Measurements from ENCODE around the gene ATRNL1. TPM values are rescaled to one million over a fixed set of nuclear protein-coding genes. Genes with fewer than 3 reads are reported as not detected.

ATRNL1 gene
- total RNA-seq, 1 experiment from 2014 or later, result not detected

- no peaks in the 10 kb centered on the region for H3K9me2 ChIP-seq (replicated peaks; ENCODE audit: low read length)
- no peaks in the 10 kb centered on the region for H3K9me3 ChIP-seq (ENCODE audit: low read length)
- CTCF ChIA-PET, result no interaction called here
- H3K4me3 ChIP-seq (ENCODE audit: low read length), result no peak overlapping the region
- no peak overlapping the region for H3K9ac ChIP-seq (ENCODE audit: low read length)
- no peak for DNase-seq
- no peaks in the 10 kb centered on the region for H3K79me2 ChIP-seq (ENCODE audit: low read length)
- H4K20me1 ChIP-seq (ENCODE audit: low read length), result no peaks in the 10 kb centered on the region
- no TSS peak for BruUV-seq (replicated peaks)
- H3K27me3 ChIP-seq (ENCODE audit: low read length), result no peaks in the 10 kb centered on the region
- POLR2A ChIA-PET (ENCODE audit: unreplicated experiment), result no interaction called here
- H2AFZ ChIP-seq (ENCODE audit: low read length), result no peak overlapping the region
- ATAC-seq, result no peak
- no peaks in the 10 kb centered on the region for H3K36me3 ChIP-seq (ENCODE audit: low read depth, low read length)
- H3K4me1 ChIP-seq (ENCODE audit: insufficient read depth, low read length), result no peaks in the 10 kb centered on the region
- intact Hi-C loops (cut with micrococcal nuclease), result no loop called here
- no peak overlapping the region for H3K4me2 ChIP-seq (ENCODE audit: low read length)
- H3K27ac ChIP-seq (ENCODE audit: low read length), result no peak overlapping the region
- H3F3A ChIP-seq (ENCODE audit: low read length, unreplicated experiment), result no peaks in the 10 kb centered on the region
- no peak for TF ChIP-seq EZH2 (IDR thresholded peaks at IDR 0.05; ENCODE audit: low read length, unreplicated experiment)
- TF ChIP-seq, protein P1, sequence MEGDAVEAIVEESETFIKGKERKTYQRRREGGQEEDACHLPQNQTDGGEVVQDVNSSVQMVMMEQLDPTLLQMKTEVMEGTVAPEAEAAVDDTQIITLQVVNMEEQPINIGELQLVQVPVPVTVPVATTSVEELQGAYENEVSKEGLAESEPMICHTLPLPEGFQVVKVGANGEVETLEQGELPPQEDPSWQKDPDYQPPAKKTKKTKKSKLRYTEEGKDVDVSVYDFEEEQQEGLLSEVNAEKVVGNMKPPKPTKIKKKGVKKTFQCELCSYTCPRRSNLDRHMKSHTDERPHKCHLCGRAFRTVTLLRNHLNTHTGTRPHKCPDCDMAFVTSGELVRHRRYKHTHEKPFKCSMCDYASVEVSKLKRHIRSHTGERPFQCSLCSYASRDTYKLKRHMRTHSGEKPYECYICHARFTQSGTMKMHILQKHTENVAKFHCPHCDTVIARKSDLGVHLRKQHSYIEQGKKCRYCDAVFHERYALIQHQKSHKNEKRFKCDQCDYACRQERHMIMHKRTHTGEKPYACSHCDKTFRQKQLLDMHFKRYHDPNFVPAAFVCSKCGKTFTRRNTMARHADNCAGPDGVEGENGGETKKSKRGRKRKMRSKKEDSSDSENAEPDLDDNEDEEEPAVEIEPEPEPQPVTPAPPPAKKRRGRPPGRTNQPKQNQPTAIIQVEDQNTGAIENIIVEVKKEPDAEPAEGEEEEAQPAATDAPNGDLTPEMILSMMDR (conservative IDR thresholded peaks at IDR 0.05; ENCODE audit: low read depth, low read length), result no peak
- no peak for TF ChIP-seq EZH2phosphoT487 (IDR thresholded peaks at IDR 0.05; ENCODE audit: borderline replicate concordance, low read length)
These were observed 511.5 kb downstream of the ATRNL1 start for GRCh38 chr10:115604627-115605026.

DNA sequence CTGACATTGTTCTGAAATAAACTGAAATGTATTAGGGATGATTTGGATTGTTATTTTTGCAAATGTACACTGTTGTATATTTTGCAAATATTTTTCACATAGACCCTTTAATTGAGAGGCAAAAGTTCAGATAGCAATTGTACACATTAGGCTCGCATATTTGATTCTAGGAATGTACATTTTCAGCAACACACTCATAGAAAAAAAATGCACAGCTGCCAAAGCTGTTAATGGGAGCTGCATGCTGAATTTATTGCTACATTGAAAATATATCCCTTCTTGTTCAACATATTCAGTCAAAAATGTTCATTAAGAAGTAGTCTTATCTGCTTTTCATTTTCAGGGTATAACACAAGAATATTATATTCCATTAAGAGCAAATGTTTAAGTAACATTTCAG, 512.9 kb downstream of the ATRNL1 start:
- H3K36me3 ChIP-seq (ENCODE audit: low read depth, low read length), result no peaks in the 10 kb centered on the region
- H3K4me1 ChIP-seq (ENCODE audit: insufficient read depth, low read length), result no peaks in the 10 kb centered on the region
- POLR2A ChIA-PET (ENCODE audit: unreplicated experiment), result no interaction called here
- no peak for DNase-seq
- no TSS peak for BruUV-seq (replicated peaks)
- H3K27me3 ChIP-seq (ENCODE audit: low read length), result no peaks in the 10 kb centered on the region
- intact Hi-C loops (cut with micrococcal nuclease), result no loop called here
- no peak overlapping the region for H3K4me2 ChIP-seq (ENCODE audit: low read length)
- TF ChIP-seq EZH2phosphoT487 (IDR thresholded peaks at IDR 0.05; ENCODE audit: borderline replicate concordance, low read length) (no peak), EZH2 (IDR thresholded peaks at IDR 0.05; ENCODE audit: low read length, unreplicated experiment) (no peak)
- TF ChIP-seq, protein P1 (conservative IDR thresholded peaks at IDR 0.05; ENCODE audit: low read depth, low read length), result no peak
- no peaks in the 10 kb centered on the region for H4K20me1 ChIP-seq (ENCODE audit: low read length)
- no peaks in the 10 kb centered on the region for H3K9me3 ChIP-seq (ENCODE audit: low read length)
- no peaks in the 10 kb centered on the region for H3K9me2 ChIP-seq (replicated peaks; ENCODE audit: low read length)
- no peaks in the 10 kb centered on the region for H3K79me2 ChIP-seq (ENCODE audit: low read length)
- H3K4me3 ChIP-seq (ENCODE audit: low read length), result no peak overlapping the region
- no peaks in the 10 kb centered on the region for H3F3A ChIP-seq (ENCODE audit: low read length, unreplicated experiment)
- H3K27ac ChIP-seq (ENCODE audit: low read length), result no peak overlapping the region
- CTCF ChIA-PET, result no interaction called here
- H3K9ac ChIP-seq (ENCODE audit: low read length), result no peak overlapping the region
- H2AFZ ChIP-seq (ENCODE audit: low read length), result no peak overlapping the region
- no peak for ATAC-seq

DNA sequence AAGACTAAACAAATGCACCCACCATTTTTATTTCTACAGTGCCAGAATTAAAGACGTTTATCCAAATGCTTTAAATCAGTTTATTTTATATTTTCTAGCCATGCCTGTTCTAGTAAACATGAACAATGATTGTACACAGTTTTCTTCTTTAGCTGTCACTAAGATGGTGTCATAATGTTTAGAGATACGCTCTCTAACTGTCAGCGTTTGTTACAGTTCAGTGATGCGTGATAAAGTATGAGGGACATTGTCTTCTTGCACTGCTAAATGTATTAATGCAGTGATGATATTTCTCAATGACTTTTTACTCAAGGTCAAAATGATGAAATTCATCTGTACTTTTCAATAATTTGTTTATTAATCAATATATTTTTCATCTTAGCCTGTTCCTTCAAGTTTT, 513.6 kb downstream of the ATRNL1 start:
- intact Hi-C loops (cut with micrococcal nuclease), result no loop called here
- ChIA-PET CTCF (no interaction called here), POLR2A (ENCODE audit: unreplicated experiment) (no interaction called here)
- H3K4me1 ChIP-seq (ENCODE audit: insufficient read depth, low read length), result no peaks in the 10 kb centered on the region
- no peaks in the 10 kb centered on the region for H3K9me2 ChIP-seq (replicated peaks; ENCODE audit: low read length)
- no peaks in the 10 kb centered on the region for H3K9me3 ChIP-seq (ENCODE audit: low read length)
- TF ChIP-seq, protein P1 (conservative IDR thresholded peaks at IDR 0.05; ENCODE audit: low read depth, low read length), result no peak
- no peak for TF ChIP-seq EZH2 (IDR thresholded peaks at IDR 0.05; ENCODE audit: low read length, unreplicated experiment)
- no peak for TF ChIP-seq EZH2phosphoT487 (IDR thresholded peaks at IDR 0.05; ENCODE audit: borderline replicate concordance, low read length)
- H3K27ac ChIP-seq (ENCODE audit: low read length), result no peak overlapping the region
- no peaks in the 10 kb centered on the region for H3F3A ChIP-seq (ENCODE audit: low read length, unreplicated experiment)
- no peaks in the 10 kb centered on the region for H4K20me1 ChIP-seq (ENCODE audit: low read length)
- ATAC-seq, result no peak
- H3K9ac ChIP-seq (ENCODE audit: low read length), result no peak overlapping the region
- DNase-seq, result no peak
- H3K4me2 ChIP-seq (ENCODE audit: low read length), result no peak overlapping the region
- no peaks in the 10 kb centered on the region for H3K27me3 ChIP-seq (ENCODE audit: low read length)
- no peak overlapping the region for H3K4me3 ChIP-seq (ENCODE audit: low read length)
- no peaks in the 10 kb centered on the region for H3K79me2 ChIP-seq (ENCODE audit: low read length)
- no peaks in the 10 kb centered on the region for H3K36me3 ChIP-seq (ENCODE audit: low read depth, low read length)
- BruUV-seq (replicated peaks), result no TSS peak
- H2AFZ ChIP-seq (ENCODE audit: low read length), result no peak overlapping the region
